ENCODE results near the gene PDP2.

DNA sequence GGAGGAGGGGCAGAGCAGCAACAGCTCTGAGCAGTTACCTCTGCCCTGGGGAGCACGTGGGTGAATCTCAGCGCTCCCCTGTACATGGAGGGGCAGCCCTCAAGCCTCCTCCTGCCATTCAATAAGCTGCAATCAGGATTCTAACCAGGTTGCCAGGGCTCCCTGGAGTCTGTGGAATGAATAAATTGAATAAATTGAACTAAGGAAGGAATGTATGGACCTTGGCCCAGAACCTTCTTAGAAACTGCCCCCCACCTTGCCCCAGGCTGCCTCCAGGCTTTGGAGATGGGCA lies 39.9 kb downstream of the PDP2 start:
- TF ChIP-seq, protein P1, sequence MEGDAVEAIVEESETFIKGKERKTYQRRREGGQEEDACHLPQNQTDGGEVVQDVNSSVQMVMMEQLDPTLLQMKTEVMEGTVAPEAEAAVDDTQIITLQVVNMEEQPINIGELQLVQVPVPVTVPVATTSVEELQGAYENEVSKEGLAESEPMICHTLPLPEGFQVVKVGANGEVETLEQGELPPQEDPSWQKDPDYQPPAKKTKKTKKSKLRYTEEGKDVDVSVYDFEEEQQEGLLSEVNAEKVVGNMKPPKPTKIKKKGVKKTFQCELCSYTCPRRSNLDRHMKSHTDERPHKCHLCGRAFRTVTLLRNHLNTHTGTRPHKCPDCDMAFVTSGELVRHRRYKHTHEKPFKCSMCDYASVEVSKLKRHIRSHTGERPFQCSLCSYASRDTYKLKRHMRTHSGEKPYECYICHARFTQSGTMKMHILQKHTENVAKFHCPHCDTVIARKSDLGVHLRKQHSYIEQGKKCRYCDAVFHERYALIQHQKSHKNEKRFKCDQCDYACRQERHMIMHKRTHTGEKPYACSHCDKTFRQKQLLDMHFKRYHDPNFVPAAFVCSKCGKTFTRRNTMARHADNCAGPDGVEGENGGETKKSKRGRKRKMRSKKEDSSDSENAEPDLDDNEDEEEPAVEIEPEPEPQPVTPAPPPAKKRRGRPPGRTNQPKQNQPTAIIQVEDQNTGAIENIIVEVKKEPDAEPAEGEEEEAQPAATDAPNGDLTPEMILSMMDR (IDR thresholded peaks at IDR 0.05) = no peak
- no peak for TF ChIP-seq POLR2A (IDR thresholded peaks at IDR 0.05)
